K562 (cell line): Measurements from ENCODE around the gene KIF27. TPM values are rescaled to one million over a fixed set of nuclear protein-coding genes. Genes with fewer than 3 reads are reported as not detected.
A peak's percentile ranks its signal among the peaks of the same experiment; 100 is the strongest.
"Not testable (repeated sequence)": the region's sequence is repeated elsewhere in the genome, so short reads cannot be mapped to it uniquely, and the experiment has no call there.

Experiments
- ATAC-seq: fragments of 200-7000 bp; cut with Tn5 transposase; 3 replicates; pipeline ENCODE4 v1.9.1; 2020; ENCODE audit warnings: moderate library complexity
- BruUV-seq: library from RNA; stranded (reverse); fragments of 400-500 nt; replicated peaks from 2 replicates; lab custom pipeline; 2021; lab: Mats Ljungman, UMichigan
- CTCF ChIA-PET: fragments of 300-600 bp; formaldehyde crosslinking; extraction: SDS; loops from one replicate; lab custom pipeline; 2021; ENCODE audit warnings: low intra/inter-chr PET ratio; lab: Yijun Ruan, JAX
- POLR2A ChIA-PET: fragments of 300-600, 350-650 bp; sonication (Branson Sonifier 250); formaldehyde crosslinking; extraction: SDS; loops from one replicate; lab custom pipeline; 2021; ENCODE audit warnings: antibody characterized with exemption, inconsistent platforms; lab: Yijun Ruan, JAX
- DNase-seq, 4 experiments: peaks; one replicate each; pipeline versions ENCODE4 v3.0.0 to v3.0.0-alpha.2; 2011 to 2018; ENCODE audit warnings: low spot score in 3 of 4, mixed read lengths in 3 of 4; ENCODE audit errors: extremely low read depth in 1 of 4
- FAIRE-seq: peaks from 2 replicates; lab custom pipeline; 2011; peaks lifted over from hg19 to GRCh38; lab: Jason Lieb, UNC
- H2AFZ ChIP-seq: 2 replicates; pipeline ENCODE4 v1.6.0; 2011; ENCODE audit warnings: low read depth, low read length, control low read depth, inconsistent platforms
- H3K27ac ChIP-seq: fragments of 200-600 bp; 3 replicates; pipeline ENCODE4 v1.8.0; 2011; ENCODE audit warnings: low read depth, mild to moderate bottlenecking, control low read depth, inconsistent platforms, low read length, moderate library complexity, mixed read lengths; ENCODE audit errors: extremely low read depth
- H3K27me3 ChIP-seq, 2 experiments: fragments of 300-600 bp in 1 of 2; 2 replicates in 1 of 2; 3 replicates in 1 of 2; pipeline versions ENCODE4 v1.6.0 to v1.8.0; 2011; ENCODE audit warnings: inconsistent platforms in 2 of 2, low read length in 2 of 2, mild to moderate bottlenecking in 1 of 2, mixed read lengths in 1 of 2, moderate library complexity in 1 of 2; ENCODE audit not compliant: control insufficient read depth in 2 of 2, insufficient read depth in 2 of 2
- H3K36me3 ChIP-seq: fragments of 300-600 bp; 3 replicates; pipeline ENCODE4 v1.8.0; 2011; ENCODE audit warnings: mild to moderate bottlenecking, low read length, inconsistent platforms; ENCODE audit not compliant: control insufficient read depth, insufficient read depth
- H3K4me1 ChIP-seq, 2 experiments: fragments of 200-600 bp in 1 of 2; replicated peaks in 1 of 2; 2 replicates in 1 of 2; 3 replicates in 1 of 2; pipeline versions ENCODE4 v1.5.1 to v1.8.0; 2011; ENCODE audit warnings: inconsistent platforms in 2 of 2, low read length in 2 of 2, mild to moderate bottlenecking in 1 of 2, mixed read lengths in 1 of 2, moderate library complexity in 1 of 2; ENCODE audit not compliant: control insufficient read depth in 2 of 2, insufficient read depth in 2 of 2
- H3K4me2 ChIP-seq: 2 replicates; pipeline ENCODE4 v1.6.1; 2011; ENCODE audit warnings: low read length, control low read depth, inconsistent platforms, mixed read lengths; ENCODE audit not compliant: insufficient read depth
- H3K4me3 ChIP-seq: fragments of 200-600 bp; sonication (generic), shearing (Covaris generic); 2 replicates; pipeline ENCODE4 v1.5.1; 2016; ENCODE audit warnings: control low read depth, inconsistent platforms
- H3K79me2 ChIP-seq: fragments of 200-600 bp; 3 replicates; pipeline ENCODE4 v1.8.0; 2011; ENCODE audit warnings: low read length, inconsistent platforms; ENCODE audit not compliant: control insufficient read depth, insufficient read depth
- H3K9ac ChIP-seq, 2 experiments: 2 replicates each; pipeline versions ENCODE4 v1.6.0 to v1.6.1; 2011; ENCODE audit warnings: low read depth in 2 of 2, low read length in 2 of 2, control low read depth in 1 of 2, inconsistent platforms in 1 of 2, mild to moderate bottlenecking in 1 of 2, mixed read lengths in 1 of 2; ENCODE audit not compliant: insufficient read depth in 1 of 2
- H3K9me1 ChIP-seq: one replicate; pipeline ENCODE4 v1.6.0; 2011; ENCODE audit warnings: inconsistent platforms, mild to moderate bottlenecking, low read length, moderate library complexity; ENCODE audit not compliant: control insufficient read depth, insufficient read depth
- H3K9me3 ChIP-seq: replicated peaks from 2 replicates; pipeline ENCODE4 v1.5.1; 2011; ENCODE audit warnings: low read depth, low read length, inconsistent platforms; ENCODE audit not compliant: control insufficient read depth, insufficient read depth
- H4K20me1 ChIP-seq: replicated peaks from 2 replicates; pipeline ENCODE4 v1.6.1; 2011; ENCODE audit warnings: low read length, inconsistent platforms, mixed read lengths; ENCODE audit not compliant: control insufficient read depth, insufficient read depth
- RAD21 ChIP-seq, 2 experiments: fragments of 250-450 bp in 1 of 2; fragments of 450-650 bp in 1 of 2; sonication (Bioruptor Pico) in 1 of 2; formaldehyde crosslinking in 1 of 2; IDR thresholded peaks in 1 of 2; conservative IDR thresholded peaks in 1 of 2; 2 replicates each; pipeline versions ENCODE4 v1.4.0 to v1.8.0; 2020 to 2022; ENCODE audit warnings: mild to moderate bottlenecking in 2 of 2, moderate library complexity in 1 of 2
- YY1 ChIP-seq, 3 experiments: IDR thresholded peaks; 2 replicates each; pipeline ENCODE4 v1.6.1; 2011; ENCODE audit warnings: low read length in 2 of 3, mild to moderate bottlenecking in 2 of 3, moderate library complexity in 2 of 3, borderline replicate concordance in 1 of 3, control low read depth in 1 of 3, low read depth in 1 of 3; ENCODE audit not compliant: insufficient read depth in 3 of 3, insufficient replicate concordance in 2 of 3, control insufficient read depth in 1 of 3, insufficient read length in 1 of 3; ENCODE audit errors: extremely low read depth in 1 of 3
- WGBS: fragments of 100-300 bp; shearing (Covaris generic); methylation state at CpG from one replicate; pipeline ENCODE4 v1.1.6; 2016; ENCODE audit warnings: low coverage, mixed read lengths; ENCODE audit not compliant: insufficient coverage; ENCODE audit errors: missing lambda C conversion rate; 5-methylcytosine and 5-hydroxymethylcytosine counted together
- in situ Hi-C: fragments of 300-500 bp; cut with MboI; formaldehyde crosslinking; loops from 4 replicates; pipeline ENCODE4 v1.15.0; 2018; ENCODE audit warnings: inconsistent platforms, mixed read lengths
- intact Hi-C: fragments of 100-400 bp; cut with micrococcal nuclease; formaldehyde crosslinking; loops from 2 replicates; pipeline ENCODE4 v1.14.2; 2022
- polyA plus RNA-seq, 8 experiments: library from polyadenylated mRNA; depleted of rRNA in 4 of 8; stranded (reverse) in 5 of 8; unstranded in 3 of 8; fragments of >200 nt; fragmentation: Nextera tagmentation in 2 of 8; fragmentation: Illumina TruSeq in 1 of 8; extraction: Ambion mirVana in 2 of 8; extraction: Trizol in 1 of 8; gene quantifications; 2 replicates each; pipeline versions ENCODE4 v1.2.1 to v1.2.3, GENCODE V29; 2011 to 2014; ENCODE audit warnings: inconsistent platforms in 1 of 8, missing spikeins in 1 of 8
- total RNA-seq, 7 experiments: library from RNA; depleted of rRNA in 6 of 7; stranded (reverse); fragments of >200 nt in 6 of 7; fragmentation: Illumina TruSeq in 2 of 7; extraction: Trizol in 2 of 7; gene quantifications; 2 replicates each; pipeline versions ENCODE4 v1.2.1 to v1.2.3, GENCODE V29; 2011 to 2021; ENCODE audit warnings: low replicate concordance in 1 of 7
- TF ChIP-seq, protein P1 (sequence below), 3 experiments: IDR thresholded peaks in 2 of 3; conservative IDR thresholded peaks in 1 of 3; 2 replicates each; pipeline ENCODE4 v1.5.1; 2011 to 2012; ENCODE audit warnings: low read length in 3 of 3, mild to moderate bottlenecking in 3 of 3, control low read depth in 2 of 3, improper control_type of control experiment in 1 of 3, inconsistent platforms in 1 of 3, low read depth in 1 of 3, mixed read lengths in 1 of 3, moderate library complexity in 1 of 3; ENCODE audit not compliant: insufficient read depth in 2 of 3
- TF ChIP-seq, protein P2 (sequence below), 2 experiments: fragments of 450-650 bp; formaldehyde crosslinking in 1 of 2; IDR thresholded peaks; 2 replicates each; pipeline versions ENCODE4 v1.4.0 to v1.6.1; 2014 to 2020; ENCODE audit warnings: mild to moderate bottlenecking in 2 of 2, borderline replicate concordance in 1 of 2, low read depth in 1 of 2

KIF27 gene
- total and polyA plus RNA-seq, 9 of the 15 experiments (the other 6 are each of a cell fraction or from before 2014, with no cell fraction given): 0.32 to 2.4 (median 0.98) TPM

DNA sequence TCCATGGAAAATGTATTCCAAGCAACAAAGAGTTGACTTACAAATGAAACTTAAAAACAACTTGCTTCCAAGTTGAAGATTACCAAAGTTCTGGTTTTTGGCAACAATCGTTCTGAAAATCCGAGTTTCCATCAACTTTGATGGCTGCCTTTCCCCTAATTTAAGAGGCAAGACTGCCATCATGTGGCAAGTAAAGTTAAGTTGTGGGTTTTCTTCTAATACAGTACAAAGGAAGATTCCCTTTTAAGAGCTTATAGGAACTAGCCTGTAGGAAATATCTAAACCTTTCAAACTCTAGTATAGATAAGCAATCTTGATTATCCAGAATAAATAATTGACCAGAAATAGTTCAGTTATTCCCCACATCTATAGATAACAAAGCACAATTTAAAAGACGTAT, 9.0 kb downstream of the KIF27 start:
- CTCF ChIA-PET: interaction anchor here (1.8 kb wide), 1 partner anchor 292 kb away, joined by 4 read pairs; no protein-coding TSS in a partner anchor
- H3K27ac ChIP-seq, H3K4me1 ChIP-seq, H3K9ac ChIP-seq, H3K4me2 ChIP-seq, H3K9me3 ChIP-seq, H3K9me1 ChIP-seq, H3K36me3 ChIP-seq, H3K27me3 ChIP-seq, POLR2A ChIA-PET, H4K20me1 ChIP-seq, H3K4me3 ChIP-seq, H2AFZ ChIP-seq, BruUV-seq, H3K79me2 ChIP-seq: not testable (repeated sequence)
- FAIRE-seq (peak; percentile 95), DNase-seq (peak in 1 of 4 experiments; percentile 11), ATAC-seq (peak; percentile 82)
- TF ChIP-seq, protein P1, sequence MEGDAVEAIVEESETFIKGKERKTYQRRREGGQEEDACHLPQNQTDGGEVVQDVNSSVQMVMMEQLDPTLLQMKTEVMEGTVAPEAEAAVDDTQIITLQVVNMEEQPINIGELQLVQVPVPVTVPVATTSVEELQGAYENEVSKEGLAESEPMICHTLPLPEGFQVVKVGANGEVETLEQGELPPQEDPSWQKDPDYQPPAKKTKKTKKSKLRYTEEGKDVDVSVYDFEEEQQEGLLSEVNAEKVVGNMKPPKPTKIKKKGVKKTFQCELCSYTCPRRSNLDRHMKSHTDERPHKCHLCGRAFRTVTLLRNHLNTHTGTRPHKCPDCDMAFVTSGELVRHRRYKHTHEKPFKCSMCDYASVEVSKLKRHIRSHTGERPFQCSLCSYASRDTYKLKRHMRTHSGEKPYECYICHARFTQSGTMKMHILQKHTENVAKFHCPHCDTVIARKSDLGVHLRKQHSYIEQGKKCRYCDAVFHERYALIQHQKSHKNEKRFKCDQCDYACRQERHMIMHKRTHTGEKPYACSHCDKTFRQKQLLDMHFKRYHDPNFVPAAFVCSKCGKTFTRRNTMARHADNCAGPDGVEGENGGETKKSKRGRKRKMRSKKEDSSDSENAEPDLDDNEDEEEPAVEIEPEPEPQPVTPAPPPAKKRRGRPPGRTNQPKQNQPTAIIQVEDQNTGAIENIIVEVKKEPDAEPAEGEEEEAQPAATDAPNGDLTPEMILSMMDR (IDR thresholded peaks at IDR 0.05 in 2 of 3, conservative IDR thresholded peaks at IDR 0.05 in 1 of 3; ENCODE audit: insufficient read depth in 2 of 3, low read depth in 1 of 3, low read length in 3 of 3): peak in 2 of 3 experiments; percentile 3 to 33; a peak in 3 of 6 replicates
- TF ChIP-seq YY1 (IDR thresholded peaks at IDR 0.05; ENCODE audit: borderline replicate concordance in 1 of 3, control insufficient read depth in 1 of 3, extremely low read depth in 1 of 3, insufficient read depth in 3 of 3, insufficient read length in 1 of 3, insufficient replicate concordance in 2 of 3, low read depth in 1 of 3, low read length in 2 of 3) (peak in 1 of 3 experiments; percentile 9), RAD21 (CRISPR knock-in tag; conservative IDR thresholded peaks at IDR 0.05 in 1 of 2, IDR thresholded peaks at IDR 0.05 in 1 of 2) (peak; percentile 70 to 71)
- TF ChIP-seq, protein P2, sequence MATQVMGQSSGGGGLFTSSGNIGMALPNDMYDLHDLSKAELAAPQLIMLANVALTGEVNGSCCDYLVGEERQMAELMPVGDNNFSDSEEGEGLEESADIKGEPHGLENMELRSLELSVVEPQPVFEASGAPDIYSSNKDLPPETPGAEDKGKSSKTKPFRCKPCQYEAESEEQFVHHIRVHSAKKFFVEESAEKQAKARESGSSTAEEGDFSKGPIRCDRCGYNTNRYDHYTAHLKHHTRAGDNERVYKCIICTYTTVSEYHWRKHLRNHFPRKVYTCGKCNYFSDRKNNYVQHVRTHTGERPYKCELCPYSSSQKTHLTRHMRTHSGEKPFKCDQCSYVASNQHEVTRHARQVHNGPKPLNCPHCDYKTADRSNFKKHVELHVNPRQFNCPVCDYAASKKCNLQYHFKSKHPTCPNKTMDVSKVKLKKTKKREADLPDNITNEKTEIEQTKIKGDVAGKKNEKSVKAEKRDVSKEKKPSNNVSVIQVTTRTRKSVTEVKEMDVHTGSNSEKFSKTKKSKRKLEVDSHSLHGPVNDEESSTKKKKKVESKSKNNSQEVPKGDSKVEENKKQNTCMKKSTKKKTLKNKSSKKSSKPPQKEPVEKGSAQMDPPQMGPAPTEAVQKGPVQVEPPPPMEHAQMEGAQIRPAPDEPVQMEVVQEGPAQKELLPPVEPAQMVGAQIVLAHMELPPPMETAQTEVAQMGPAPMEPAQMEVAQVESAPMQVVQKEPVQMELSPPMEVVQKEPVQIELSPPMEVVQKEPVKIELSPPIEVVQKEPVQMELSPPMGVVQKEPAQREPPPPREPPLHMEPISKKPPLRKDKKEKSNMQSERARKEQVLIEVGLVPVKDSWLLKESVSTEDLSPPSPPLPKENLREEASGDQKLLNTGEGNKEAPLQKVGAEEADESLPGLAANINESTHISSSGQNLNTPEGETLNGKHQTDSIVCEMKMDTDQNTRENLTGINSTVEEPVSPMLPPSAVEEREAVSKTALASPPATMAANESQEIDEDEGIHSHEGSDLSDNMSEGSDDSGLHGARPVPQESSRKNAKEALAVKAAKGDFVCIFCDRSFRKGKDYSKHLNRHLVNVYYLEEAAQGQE (IDR thresholded peaks at IDR 0.05; ENCODE audit: borderline replicate concordance): peak; percentile 56; the same call in 1 of the 2 replicates
- TF ChIP-seq, protein P2 (CRISPR knock-in tag; IDR thresholded peaks at IDR 0.05; ENCODE audit: low read depth): not testable (repeated sequence)
- intact Hi-C loops (loop anchor here (2.0 to 10.0 kb wide), 2 partner anchors 291 to 577 kb away; no protein-coding TSS in a partner anchor), in situ Hi-C loops (loop anchor here (25.0 kb wide), 2 partner anchors 300 to 575 kb away; partner anchors contain the start of gene IDNK)
- 20% methylated on average over 3 of the region's 3 CpGs for WGBS
